T-helper 1 cell (primary cell): ENCODE results near the gene PI4KB.

Experiments used
- DNase-seq, 5 donors: peaks; one replicate each; pipeline ENCODE4 v3.0.0-alpha.2; 2012 to 2020

PI4KB gene

GRCh38 chr1:151311589-151312331 lies 15.5 kb downstream of the PI4KB start:
- peak in 3 of 5 donors; percentile 17 to 85 (median 18) for DNase-seq

GRCh38 chr1:151311011-151311410 lies 16.2 kb downstream of the PI4KB start:
- DNase-seq: no peak

GRCh38 chr1:151309811-151310323 lies 17.3 kb downstream of the PI4KB start:
- DNase-seq: no peak

GRCh38 chr1:151294742-151295462 lies 32.3 kb downstream of the PI4KB start:
- no peak for DNase-seq

GRCh38 chr1:151293093-151293492 lies 34.1 kb downstream of the PI4KB start:
- DNase-seq: no peak

- no peak for DNase-seq
Measured at GRCh38 chr1:151292207-151293030, 34.8 kb downstream of the PI4KB start.

GRCh38 chr1:151290709-151291303 lies 36.4 kb downstream of the PI4KB start:
- DNase-seq: no peak

GRCh38 chr1:151289991-151290708 lies 37.1 kb downstream of the PI4KB start:
- DNase-seq: no peak

GRCh38 chr1:151289080-151289935 lies 37.9 kb downstream of the PI4KB start:
- no peak for DNase-seq

- DNase-seq: no peak
Measured at GRCh38 chr1:151288502-151288901, 38.7 kb downstream of the PI4KB start.

- DNase-seq: no peak
Measured at GRCh38 chr1:151287767-151288500, 39.3 kb downstream of the PI4KB start.

GRCh38 chr1:151287341-151287699 lies 39.9 kb downstream of the PI4KB start:
- no peak for DNase-seq

GRCh38 chr1:151286619-151287340 lies 40.4 kb downstream of the PI4KB start:
- no peak for DNase-seq

- DNase-seq: no peak
Measured at GRCh38 chr1:151284013-151284577, 43.1 kb downstream of the PI4KB start.

- peak in 2 of 5 donors; percentile 13 to 17 for DNase-seq
Measured at GRCh38 chr1:151282883-151283725, 44.1 kb downstream of the PI4KB start.

GRCh38 chr1:151281969-151282882 lies 45.0 kb downstream of the PI4KB start, which contains the start of gene ZNF687:
TSS of gene ZNF687 (plus strand) at chr1:151282299. CDS start at chr1:151286292, 3,993 bp downstream.
- DNase-seq: peak; percentile 96 to 100 (median 97)
